Tibial artery (tissue), 4 donors: ENCODE data around the gene ZNF839.
A peak's percentile ranks its signal among the peaks of the same experiment; 100 is the strongest.

Source experiments
- DNase-seq, 2 donors: peaks; one replicate each; pipeline ENCODE4 v3.0.0-alpha.2; 2019
- H3K27ac ChIP-seq, 2 donors: fragments of 200-600 bp; sonication (generic) in 1 of 2; 1 replicate in 1 of 2; 2 replicates in 1 of 2; pipeline ENCODE4 v1.5.1; 2018 to 2019; ENCODE audit warnings: mild to moderate bottlenecking in 1 of 2
- H3K27me3 ChIP-seq, 2 donors: fragments of 200-600 bp; sonication (generic) in 1 of 2; one replicate each; pipeline versions ENCODE4 v1.5.1 to v1.6.0; 2016 to 2019
- H3K36me3 ChIP-seq, 3 donors: fragments of 200-600 bp; sonication (generic) in 2 of 3; one replicate each; pipeline ENCODE4 v1.5.1; 2016 to 2019; ENCODE audit warnings: mild to moderate bottlenecking in 2 of 3
- H3K4me1 ChIP-seq, 4 donors: fragments of 200-600 bp; sonication (generic) in 2 of 4; 1 replicate in 3 of 4; 2 replicates in 1 of 4; pipeline ENCODE4 v1.5.1; 2016 to 2019
- H3K4me3 ChIP-seq, 2 donors: fragments of 200-600 bp; sonication (generic) in 1 of 2; 1 replicate in 1 of 2; 2 replicates in 1 of 2; pipeline ENCODE4 v1.5.1; 2018 to 2019; ENCODE audit warnings: mild to moderate bottlenecking in 2 of 2
- H3K9me3 ChIP-seq, 3 donors: fragments of 200-600 bp; sonication (generic) in 1 of 3; one replicate each; pipeline ENCODE4 v1.5.1; 2016 to 2019
- intact Hi-C: fragments of 100-400 bp; cut with DNase I; formaldehyde crosslinking; loops from one replicate; pipeline ENCODE4 v1.15.0; 2023; ENCODE audit warnings: low total_unique reads
- TF ChIP-seq, protein P1 (sequence below), 2 experiments: fragments of 200-600 bp in 1 of 2; fragments of 450-650 bp in 1 of 2; IDR thresholded peaks; one replicate each; pipeline ENCODE4 v1.5.1; 2017 to 2019; ENCODE audit warnings: antibody characterized with exemption in 2 of 2, mild to moderate bottlenecking in 1 of 2, moderate library complexity in 1 of 2

ZNF839 gene

DNA sequence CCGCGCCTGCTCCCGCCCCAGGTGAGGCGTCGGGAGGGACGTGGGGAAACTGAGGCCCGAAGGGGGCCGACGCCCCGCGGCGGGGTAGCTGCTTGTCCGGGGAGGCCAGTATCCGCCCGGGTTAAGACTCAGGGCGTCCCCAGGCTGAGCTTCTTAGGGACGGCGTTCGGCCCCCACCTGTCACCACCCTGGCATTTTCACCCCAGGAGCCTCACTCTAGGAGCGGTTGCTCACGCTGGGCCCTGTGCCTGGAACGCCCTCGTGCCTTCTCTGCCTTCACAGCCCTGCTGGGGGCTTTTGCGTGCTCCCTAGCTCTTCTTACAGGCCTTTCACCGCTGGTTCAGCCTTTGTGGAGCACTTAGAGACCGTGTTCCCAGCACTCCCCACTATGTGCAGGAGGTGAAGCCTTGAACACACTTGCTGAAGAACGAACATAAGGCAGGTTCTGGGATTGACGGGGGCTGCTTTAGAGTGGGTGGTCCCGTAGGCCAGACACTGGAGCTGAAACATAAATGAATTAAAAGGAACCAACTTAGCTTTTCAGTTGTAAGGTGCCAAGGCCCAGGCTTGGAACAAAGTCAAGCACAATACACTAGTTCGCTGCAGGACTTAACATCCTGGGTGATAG is 601 bp downstream of the ZNF839 start:
- peak; percentile 47 to 78 for DNase-seq
- intact Hi-C loops, result no loop called here
- H3K4me1 ChIP-seq, result peaks cover 0 to 41% (median 28%) of the 10 kb centered on the region in 4 donors
- no peaks in the 10 kb centered on the region for H3K9me3 ChIP-seq
- H3K36me3 ChIP-seq, result peaks cover 0 to 4% (median 0%) of the 10 kb centered on the region in 3 donors
- TF ChIP-seq, protein P1, sequence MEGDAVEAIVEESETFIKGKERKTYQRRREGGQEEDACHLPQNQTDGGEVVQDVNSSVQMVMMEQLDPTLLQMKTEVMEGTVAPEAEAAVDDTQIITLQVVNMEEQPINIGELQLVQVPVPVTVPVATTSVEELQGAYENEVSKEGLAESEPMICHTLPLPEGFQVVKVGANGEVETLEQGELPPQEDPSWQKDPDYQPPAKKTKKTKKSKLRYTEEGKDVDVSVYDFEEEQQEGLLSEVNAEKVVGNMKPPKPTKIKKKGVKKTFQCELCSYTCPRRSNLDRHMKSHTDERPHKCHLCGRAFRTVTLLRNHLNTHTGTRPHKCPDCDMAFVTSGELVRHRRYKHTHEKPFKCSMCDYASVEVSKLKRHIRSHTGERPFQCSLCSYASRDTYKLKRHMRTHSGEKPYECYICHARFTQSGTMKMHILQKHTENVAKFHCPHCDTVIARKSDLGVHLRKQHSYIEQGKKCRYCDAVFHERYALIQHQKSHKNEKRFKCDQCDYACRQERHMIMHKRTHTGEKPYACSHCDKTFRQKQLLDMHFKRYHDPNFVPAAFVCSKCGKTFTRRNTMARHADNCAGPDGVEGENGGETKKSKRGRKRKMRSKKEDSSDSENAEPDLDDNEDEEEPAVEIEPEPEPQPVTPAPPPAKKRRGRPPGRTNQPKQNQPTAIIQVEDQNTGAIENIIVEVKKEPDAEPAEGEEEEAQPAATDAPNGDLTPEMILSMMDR (IDR thresholded peaks at IDR 0.05), result no peak
- H3K4me3 ChIP-seq, result peak overlapping the region; percentile 81
- peak overlapping the region; percentile 94 to 97 for H3K27ac ChIP-seq
- H3K27me3 ChIP-seq, result no peaks in the 10 kb centered on the region

DNA sequence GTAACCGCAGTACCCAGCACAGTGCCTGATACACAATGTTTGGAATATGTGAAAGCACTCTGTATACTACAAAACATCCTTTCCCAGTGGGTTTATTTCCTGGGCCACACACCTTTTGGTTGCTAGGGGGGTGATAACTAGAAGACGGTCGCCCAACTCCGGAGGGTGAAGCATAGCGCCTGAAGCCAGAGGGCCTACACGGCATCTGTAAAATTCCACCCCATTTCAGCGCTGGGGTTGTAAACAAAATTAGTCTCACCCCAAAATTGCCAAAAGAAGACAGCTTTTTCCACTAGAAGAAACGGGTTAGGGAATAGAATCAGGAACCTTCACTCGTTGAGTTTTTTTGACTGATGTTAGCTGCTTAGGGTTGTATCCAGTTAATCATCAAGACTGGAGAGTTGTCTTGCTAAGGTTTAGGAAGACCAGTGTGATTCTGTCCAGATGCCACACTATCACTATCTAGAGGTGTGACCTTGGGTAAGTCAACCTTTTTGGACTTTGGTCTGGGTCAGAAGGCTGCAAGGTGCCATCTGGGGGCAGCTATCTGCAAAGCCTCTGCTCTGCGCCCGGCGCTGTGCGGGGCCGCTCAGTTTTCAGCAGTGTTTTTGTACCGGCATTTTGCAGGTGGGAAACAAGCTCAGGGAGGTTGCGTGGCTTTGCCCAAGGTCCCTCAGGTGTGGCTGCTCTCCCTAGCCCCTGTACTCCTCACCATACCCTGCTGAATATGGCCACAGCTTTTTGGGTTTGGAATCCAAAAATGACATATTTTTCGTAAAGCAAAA is 1.3 kb downstream of the ZNF839 start:
- peak overlapping the region; percentile 94 to 97 for H3K27ac ChIP-seq
- H3K4me1 ChIP-seq, result peaks cover 0 to 38% (median 28%) of the 10 kb centered on the region in 4 donors
- intact Hi-C loops, result no loop called here
- peak overlapping the region; percentile 81 for H3K4me3 ChIP-seq
- TF ChIP-seq, protein P1 (IDR thresholded peaks at IDR 0.05), result no peak
- H3K27me3 ChIP-seq, result no peaks in the 10 kb centered on the region
- no peaks in the 10 kb centered on the region for H3K9me3 ChIP-seq
- H3K36me3 ChIP-seq, result peaks cover 3 to 9% (median 5%) of the 10 kb centered on the region in 3 donors
- DNase-seq, result no peak

DNA sequence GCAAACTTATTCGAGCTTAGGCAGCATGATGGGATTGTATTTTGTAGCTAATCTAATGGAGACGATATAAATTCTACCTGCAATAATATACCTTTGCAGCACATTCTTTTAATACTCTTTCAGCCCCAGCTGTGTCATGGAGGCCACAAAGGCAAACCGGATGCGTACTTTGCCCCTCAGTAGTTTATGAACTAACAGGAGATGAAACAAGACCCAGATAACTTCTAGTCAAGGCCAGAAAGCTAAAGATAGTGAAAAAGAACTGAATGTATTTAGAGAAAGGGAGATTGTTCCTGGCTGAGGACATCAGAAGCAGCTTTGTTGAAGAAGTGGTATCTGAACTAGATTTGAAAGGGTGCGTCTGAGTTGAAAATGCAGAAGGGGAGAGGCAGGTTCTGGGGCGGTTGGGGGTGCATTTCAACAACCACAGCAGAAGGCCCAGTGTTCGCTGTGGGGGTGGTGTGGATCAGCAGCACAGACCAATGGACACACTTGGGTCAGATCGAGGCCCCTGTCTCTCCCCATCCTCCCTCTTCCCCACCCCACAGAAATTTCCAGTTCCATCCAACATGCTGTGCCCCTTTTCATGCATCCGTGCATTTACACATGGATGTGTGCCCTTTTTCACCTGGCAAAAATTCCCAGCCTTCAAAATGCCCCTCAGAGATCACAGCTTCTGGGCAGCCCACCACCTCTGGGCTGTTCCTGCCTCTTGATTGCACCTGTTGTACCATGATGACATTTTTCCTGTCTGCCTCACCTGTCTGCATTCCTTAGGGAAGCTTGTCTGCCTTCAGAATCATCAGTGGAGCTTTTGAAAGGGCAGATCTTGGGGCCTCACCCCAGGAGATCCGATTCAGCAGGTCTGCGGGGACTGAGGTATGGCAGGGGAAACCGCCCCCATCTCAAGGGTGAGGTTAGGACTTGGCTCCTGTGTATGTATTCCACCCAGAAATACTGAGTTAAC is 2.2 kb downstream of the ZNF839 start:
- Histone ChIP-seq H3K4me3 (no peak overlapping the region), H3K4me1 (peaks cover 0 to 32% (median 25%) of the 10 kb centered on the region in 4 donors), H3K36me3 (peaks cover 5 to 18% (median 14%) of the 10 kb centered on the region in 3 donors), H3K27ac (no peak overlapping the region), H3K27me3 (no peaks in the 10 kb centered on the region), H3K9me3 (no peaks in the 10 kb centered on the region)
- TF ChIP-seq, protein P1 (IDR thresholded peaks at IDR 0.05), result no peak
- DNase-seq, result no peak
- intact Hi-C loops, result no loop called here

DNA sequence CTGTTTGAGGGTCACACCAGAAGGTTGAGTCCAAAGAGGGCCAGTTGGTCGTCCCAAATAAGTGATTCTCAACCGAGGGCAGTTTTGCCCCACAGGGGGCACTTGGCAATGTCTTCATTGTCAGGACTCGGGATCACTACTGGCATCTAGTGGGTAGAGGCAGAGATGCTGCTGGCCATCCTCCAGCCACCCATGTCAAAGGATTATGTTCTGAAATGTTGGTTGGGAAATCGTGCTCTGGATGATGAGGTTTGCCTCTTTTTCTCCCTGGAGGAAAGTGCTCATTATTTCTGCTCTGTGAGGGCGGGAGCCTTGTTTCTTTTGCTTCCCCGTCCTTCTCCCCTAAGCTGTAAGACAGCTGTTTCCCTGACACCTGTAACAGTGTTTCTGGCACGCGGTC is 3.6 kb downstream of the ZNF839 start:
- H3K36me3 ChIP-seq, result peaks cover 5 to 19% (median 14%) of the 10 kb centered on the region in 3 donors
- H3K9me3 ChIP-seq, result no peaks in the 10 kb centered on the region
- H3K4me1 ChIP-seq, result peaks cover 0 to 26% (median 21%) of the 10 kb centered on the region in 4 donors
- peak; percentile 84 to 88 for DNase-seq
- TF ChIP-seq, protein P1 (IDR thresholded peaks at IDR 0.05), result peak; percentile 39 to 51
- H3K4me3 ChIP-seq, result no peak overlapping the region
- no peaks in the 10 kb centered on the region for H3K27me3 ChIP-seq
- intact Hi-C loops, result no loop called here
- H3K27ac ChIP-seq, result peak overlapping the region; percentile 63 to 68

DNA sequence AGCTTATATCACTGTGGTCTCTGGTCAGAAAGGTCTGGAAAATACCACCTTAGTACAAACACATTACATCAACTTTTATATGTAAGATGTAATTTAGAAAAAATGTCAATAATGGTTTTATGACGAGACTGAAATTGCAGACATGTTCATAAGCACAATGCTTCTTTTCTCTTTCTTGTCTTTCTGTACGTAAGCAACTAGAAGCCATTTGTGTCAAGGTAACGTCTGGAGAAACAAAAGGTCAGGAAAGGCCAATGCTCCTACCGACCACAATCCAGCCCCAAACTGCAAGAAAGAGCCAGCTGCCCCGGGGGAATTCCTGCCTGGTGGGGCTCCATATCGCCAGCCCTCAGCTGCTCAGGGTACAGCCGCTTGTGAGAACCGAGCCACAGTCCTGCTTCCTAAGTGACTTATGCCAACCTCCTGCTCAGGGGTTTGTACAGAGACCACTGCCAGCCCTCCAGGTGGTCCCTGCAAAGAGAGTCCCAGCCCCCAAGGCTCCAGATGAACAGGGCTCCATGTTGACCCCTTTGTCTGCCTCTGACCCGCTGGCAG is 6.3 kb downstream of the ZNF839 start:
- Histone ChIP-seq H3K4me1 (peaks cover 0 to 9% (median 7%) of the 10 kb centered on the region in 4 donors), H3K27ac (no peak overlapping the region), H3K9me3 (no peaks in the 10 kb centered on the region), H3K27me3 (no peaks in the 10 kb centered on the region), H3K4me3 (no peak overlapping the region), H3K36me3 (peaks cover 5 to 19% (median 14%) of the 10 kb centered on the region in 3 donors)
- intact Hi-C loops, result no loop called here
- TF ChIP-seq, protein P1 (IDR thresholded peaks at IDR 0.05), result no peak
- no peak for DNase-seq
